ENCODE measurements around the gene MLLT10.

GRCh38 chr10:21649454-21649872, 115.4 kb downstream of the MLLT10 start:
- TF ChIP-seq POLR2A (IDR thresholded peaks at IDR 0.05) (no peak), CTCF (IDR thresholded peaks at IDR 0.05) (no peak)

All from right lobe of liver (tissue), 4 donors.